HG03442 (cell line): ENCODE measurements around the gene SCAND1.
"Not testable (repeated sequence)": the region's sequence is repeated elsewhere in the genome, so short reads cannot be mapped to it uniquely, and the experiment has no call there.

ENCODE experiments used
- ATAC-seq: cut with Tn5 transposase; IDR thresholded peaks from one replicate; pipeline ENCODE4 v1.9.1; 2021; ENCODE audit warnings: mild to moderate bottlenecking, moderate library complexity; ENCODE audit not compliant: unreplicated experiment

SCAND1 gene

DNA sequence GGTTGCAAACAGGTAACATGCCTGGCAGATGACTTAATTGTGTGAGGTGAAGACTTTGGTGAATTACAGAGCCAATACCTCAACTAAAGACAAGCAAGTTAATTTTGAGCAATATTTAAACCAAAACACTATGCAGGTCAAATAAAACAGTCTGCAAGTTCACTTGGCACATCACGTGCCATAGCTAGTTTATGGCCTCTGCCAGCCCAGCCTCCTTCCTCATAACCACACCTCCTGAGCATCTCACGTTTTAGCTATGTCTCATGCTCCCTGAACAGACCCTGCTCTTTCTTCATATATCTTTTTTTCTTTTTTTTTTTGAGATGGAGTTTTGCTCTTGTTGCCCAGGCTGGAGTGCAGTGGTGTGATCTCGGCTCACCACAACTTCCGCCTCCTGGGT, 9.6 kb upstream of the SCAND1 start:
- no peak for ATAC-seq

DNA sequence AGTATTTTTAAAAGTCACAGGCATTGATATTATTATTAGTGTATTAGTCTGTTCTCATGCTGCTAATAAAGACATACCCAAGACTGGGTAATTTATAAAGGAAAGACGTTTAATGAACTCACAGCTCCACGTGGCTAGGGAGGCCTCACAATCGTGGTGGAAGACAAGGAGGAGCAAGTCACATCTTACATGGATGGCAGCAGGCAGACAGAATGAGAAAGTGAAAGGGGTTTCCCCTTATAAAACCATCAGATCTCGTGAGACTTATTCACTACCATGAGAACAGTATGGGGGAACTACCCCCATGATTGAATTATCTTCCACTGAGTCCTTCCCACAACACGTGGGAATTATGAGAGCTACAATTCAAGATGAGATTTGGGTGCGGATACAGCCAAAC, 5.0 kb upstream of the SCAND1 start:
- not testable (repeated sequence) for ATAC-seq

DNA sequence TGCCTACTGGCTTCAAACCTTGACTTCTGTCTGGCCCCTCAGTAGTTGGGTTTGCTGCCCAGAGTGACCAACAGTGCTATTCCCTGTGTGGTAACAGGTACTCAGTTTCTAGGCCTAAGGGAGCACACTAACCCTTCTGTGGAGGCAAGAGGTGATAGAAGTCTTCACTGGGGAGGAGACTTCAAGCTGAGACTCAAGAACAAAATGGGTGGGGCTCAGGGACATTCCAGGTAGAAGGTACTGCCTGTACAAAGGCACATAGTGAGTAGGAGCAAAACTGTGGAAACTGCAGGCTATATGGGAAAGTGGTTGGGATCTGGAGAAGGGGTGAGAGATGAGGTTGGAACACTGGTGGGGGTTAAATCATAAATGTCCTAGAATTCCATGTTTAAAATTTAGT, 2.3 kb upstream of the SCAND1 start:
- ATAC-seq: no peak

DNA sequence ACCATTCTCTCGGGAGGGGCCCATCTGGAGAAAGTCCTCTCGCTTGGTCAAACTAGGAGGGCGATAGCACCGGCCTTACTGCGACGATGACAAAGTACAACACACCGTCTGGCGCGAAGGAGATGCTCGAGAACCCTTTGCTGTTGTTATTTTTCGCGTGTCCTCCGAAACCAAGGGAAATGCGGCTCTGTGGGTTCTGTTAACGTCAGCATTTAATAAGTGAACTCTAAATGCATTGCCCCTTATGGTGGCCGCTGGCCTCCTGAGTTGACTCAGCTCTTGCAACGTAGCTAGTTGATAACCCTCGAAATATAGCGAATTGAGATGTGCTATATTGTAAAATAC, 577 bp upstream of the SCAND1 start:
- ATAC-seq: no peak

DNA sequence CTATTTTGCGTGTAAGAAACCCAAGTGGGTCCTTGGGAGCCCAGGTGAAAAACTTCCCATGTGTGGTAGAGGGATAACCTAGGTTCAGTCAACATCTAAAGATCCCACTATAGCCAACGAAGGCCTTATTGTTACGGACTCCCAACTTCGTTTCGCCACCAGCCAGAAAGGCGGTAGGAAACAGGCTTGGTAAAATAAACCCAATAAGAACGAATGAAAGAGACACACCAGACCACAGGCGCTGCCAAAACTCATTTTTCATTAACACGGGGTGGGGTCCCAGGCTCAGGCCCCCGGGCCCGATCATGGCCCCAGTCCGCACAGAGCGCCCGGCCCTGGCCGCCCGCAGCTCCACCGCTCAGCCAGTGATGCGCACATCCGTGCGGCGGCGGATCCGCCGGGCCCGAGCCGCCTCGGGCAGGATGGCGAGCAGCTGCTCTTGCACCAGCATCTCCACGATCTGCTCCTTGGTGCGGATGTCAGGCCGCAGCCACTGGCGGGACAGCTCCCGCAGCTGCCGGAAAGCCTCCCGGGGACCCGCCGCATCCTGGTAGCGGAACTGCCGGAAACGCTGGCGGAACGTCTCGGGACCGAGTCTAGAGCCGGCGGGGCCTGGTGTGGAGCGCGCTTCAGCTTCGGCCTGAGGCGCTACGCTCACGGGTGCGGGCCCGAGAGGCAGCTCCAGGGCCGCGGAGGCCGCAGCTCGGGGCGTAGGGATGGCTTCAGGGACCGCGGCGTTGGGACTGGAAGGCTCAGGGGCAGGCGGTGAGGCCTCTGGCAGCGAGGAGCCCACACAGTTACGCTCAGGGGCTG, 709 bp downstream of the SCAND1 start:
- ATAC-seq: peak; percentile 15

DNA sequence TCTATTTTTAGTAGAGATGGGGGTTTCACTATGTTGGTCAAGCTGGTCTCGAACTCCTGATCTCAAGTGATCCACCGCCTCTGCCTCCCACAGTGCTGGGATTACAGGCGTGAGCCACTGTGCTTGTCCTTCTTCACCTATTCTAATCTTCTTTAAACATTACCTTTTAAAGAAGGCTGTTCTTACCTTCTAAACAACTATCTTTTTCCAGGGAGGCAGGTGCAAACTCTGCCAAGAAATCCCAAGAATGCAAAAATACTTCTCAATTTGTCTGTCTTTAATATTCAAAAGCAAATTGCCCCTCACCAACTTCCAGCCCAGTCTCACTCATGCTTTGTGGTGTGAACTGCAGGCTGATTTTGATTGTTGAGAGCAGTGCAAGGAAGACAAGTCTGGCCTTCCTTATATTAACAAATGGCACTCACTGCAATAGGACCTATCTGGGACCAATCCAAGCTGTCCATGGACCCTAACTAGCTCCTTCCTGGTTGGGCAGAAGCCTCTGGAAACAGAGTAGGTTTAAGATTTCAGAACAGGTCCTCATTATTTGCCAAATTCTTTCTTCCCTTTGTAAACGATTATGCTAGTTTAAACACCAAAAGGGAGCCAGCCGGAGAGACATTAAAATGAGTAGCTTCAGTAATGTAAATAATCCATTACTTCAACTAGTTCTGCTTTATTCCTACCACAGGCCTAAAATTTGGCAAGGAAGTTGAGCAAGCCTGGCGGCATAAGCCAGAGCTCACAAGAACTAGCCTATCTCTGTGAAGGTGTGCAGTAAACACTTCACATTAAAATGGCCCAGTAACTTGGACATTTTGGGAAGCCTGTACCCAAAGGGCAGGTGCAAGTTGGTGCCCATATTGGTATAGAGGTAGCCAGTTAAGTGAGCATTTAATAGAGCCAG, 1.6 kb downstream of the SCAND1 start:
- no peak for ATAC-seq

DNA sequence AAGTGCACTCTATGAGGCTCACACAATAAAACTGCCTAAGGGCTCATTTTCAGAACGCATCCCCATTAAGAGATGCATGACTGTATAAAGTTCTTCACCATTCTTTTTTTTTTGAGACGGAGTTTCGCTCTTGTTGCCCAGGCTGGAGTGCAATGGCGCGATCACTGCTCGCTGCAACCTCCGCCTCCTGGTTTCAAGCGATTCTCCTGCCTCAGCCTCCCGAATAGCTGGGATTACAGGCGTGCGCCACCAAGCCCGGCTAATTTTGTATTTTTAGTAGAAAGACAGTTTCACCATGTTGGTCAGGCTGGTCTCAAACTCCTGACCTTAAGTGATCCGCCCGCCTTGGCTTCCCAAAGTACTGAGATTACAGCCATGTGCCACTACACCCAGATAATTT, 2.2 kb downstream of the SCAND1 start:
- ATAC-seq: not testable (repeated sequence)

DNA sequence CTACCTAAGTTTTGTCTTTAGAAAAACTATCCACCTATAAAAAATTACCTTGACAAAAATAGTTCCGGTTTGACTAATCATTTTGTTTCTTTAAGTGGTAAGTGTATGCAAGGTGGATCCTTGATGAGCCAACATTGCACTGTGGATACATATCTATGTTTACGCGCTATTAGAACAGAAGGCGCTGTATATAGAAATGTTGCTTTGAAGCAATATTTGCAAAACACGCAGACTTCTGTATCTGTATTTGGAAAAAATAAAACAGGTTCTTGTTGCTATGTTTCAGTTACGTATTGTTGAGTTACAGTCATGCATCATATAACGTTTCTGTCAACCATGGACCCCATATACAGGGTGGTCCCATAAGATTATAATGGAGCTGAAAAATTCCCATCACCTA, 4.2 kb downstream of the SCAND1 start:
- ATAC-seq: no peak

DNA sequence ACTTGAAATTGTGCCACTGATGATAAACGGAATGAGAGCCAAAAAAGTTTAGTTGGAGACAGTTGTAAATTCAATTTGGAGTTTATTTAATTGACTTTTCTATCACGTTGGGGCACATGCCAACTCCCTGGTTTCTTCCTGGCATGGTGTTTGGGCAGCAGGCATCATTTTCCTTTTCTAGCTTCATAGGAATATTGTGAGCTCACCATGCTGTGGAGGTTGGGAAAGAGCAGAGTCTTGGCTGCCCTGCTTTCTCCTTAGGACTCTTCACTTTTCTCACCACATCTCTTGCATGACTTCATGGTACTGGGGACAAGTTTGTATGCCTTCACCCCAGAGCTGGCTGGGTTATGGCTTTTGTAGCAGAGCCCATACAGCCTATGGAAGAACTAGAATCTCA, 6.4 kb downstream of the SCAND1 start:
- no peak for ATAC-seq

DNA sequence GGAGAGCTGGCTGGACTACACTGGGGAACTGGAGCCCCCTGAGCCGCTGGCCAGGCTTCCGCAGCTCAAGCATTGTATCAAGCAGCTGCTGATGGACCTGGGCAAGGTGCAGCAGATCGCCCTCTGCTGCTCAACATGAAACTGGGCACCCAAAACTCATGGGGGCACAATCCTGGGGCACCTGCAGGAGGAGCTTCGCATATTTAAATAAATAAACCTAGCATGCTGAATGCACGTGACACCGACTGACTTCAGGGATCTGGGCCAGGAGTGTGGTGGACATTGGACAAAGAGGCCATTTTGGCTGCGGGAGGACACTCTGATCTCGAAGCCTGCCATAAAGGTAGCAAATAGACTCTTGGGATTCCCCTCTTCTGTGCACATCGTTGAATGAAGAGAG, 6.8 kb downstream of the SCAND1 start:
- ATAC-seq: no peak

DNA sequence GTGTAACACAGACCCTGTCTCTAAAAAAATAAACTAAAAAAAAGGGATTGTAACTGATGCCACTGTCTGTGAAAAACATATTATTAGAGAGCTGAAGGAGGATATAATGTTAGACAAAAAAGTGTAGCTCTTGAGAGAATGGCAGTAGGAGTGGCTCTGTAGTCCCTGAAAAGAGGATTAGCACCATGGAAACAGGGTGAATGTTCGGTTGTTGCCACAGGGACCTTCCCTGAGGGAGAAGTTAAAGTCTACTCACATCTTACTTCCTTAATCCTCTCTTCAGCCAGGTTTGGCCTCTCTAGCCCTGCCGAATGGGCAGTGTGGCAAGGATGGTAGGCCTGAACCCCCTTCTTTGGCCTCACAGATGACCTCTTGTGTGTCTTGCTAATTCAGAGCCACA, 12.1 kb downstream of the SCAND1 start:
- ATAC-seq: no peak

DNA sequence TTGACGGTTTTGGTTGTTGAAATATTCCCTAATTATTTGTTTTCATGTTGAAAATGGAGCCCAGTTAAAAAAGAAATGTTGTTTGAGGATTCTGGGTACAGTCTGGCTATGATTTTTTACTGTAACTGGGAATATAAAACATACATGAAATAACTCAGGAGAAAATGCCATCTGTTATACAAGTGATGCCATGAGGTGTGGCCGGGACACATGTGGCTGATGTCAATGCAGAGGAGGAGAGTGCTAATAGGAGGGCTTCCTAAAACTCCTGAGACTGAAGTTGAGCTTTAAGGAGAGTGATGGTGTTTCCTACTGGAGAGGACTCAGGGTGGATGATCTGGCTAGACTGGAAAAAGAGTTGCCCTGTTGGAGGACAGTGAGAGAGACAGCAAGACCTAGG, 12.7 kb downstream of the SCAND1 start:
- no peak for ATAC-seq

DNA sequence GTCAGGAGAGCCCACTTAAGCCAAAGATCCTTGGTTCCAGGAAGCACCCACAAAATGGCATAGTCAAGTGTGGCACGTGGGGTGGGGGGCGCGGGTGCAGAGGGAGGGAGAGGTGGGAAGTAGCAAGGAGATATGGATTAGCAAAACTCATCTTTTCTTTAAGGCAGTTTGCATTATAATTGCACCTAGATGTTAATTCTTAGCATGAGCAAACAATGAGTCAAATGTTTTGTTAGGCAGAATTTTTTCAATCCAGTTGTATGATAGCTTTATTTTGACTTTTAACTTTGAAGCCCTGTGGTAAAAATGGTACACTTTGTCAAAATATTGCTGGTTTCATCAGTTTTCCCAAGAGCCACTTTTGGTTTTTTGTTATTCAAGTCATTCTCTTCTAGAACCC, 15.0 kb downstream of the SCAND1 start:
- no peak for ATAC-seq

DNA sequence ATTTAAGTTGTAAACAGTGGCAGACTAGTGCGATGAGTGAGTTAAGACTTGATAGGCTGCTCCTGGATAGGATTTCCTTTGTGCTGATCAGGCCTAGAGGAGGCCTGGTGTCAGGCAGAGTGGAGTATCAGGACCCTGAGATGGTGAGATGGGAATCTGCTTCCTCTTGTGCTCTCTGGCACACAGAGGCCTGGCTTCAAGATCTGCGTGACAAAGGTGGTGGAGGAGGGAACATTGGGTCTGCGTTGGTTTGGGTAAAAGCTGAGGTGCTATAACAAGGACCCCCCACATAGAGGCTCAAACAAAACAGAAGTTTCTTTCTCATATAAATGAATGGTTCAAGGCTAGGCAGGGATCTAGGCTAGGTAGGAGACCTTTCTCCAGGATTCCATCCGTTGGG, 20.3 kb downstream of the SCAND1 start:
- no peak for ATAC-seq

DNA sequence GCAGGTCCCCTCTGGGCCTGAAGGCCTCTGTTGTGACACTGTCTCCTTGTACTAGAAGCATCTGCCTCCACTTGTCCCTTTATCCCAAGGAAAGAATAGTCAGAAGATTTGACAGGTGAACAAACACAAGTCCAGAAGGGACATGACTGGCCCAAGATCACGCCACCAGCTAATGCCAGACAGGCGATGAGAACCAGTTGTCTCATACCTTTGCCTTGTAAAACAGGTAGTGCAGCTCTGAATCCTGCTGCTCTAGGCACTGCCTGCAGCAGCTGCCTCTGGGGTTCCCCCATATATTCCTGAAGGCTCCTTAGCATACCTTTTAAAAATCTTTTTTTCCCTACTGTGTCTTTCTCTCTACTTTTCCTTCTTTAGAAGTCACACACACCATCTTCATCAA, 25.0 kb downstream of the SCAND1 start:
- ATAC-seq: no peak

DNA sequence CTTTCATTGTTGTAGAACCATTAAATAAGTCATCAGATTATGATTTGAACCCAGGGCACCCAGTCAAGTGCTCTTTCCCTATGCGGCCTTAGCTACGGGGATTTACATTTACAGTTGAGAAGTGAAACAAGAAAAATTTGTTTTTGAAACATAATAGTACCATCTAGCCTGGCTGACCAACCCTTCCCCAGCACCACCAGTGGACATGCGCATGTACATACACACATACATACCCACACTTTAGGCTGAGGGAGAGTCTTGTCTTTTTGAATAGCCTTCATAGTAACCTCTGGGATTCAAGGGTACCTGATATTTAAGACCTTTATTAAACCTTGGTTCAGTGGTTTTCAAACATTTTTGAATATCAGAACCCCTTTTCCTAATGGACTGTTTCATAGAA, 33.8 kb downstream of the SCAND1 start:
- no peak for ATAC-seq

DNA sequence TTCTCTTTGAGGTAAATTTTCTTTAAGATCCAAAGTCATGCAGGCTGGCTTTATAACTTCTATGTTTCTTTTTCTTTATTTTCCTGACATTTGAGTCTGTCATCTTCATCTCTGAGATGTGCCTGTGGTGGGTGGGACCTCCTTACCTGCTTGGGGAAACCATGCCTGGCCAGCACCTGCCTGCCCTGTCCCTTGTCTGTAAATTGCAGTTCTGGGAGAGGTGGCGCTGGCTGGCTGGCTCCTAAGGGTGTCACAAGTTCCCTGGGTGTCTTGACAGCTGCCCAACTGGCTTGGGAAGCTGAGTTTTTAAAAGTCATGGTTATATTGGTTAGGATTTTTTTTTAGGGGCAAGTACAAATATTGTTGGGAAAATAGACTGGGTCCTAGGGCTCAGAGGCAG, 36.3 kb downstream of the SCAND1 start:
- no peak for ATAC-seq

DNA sequence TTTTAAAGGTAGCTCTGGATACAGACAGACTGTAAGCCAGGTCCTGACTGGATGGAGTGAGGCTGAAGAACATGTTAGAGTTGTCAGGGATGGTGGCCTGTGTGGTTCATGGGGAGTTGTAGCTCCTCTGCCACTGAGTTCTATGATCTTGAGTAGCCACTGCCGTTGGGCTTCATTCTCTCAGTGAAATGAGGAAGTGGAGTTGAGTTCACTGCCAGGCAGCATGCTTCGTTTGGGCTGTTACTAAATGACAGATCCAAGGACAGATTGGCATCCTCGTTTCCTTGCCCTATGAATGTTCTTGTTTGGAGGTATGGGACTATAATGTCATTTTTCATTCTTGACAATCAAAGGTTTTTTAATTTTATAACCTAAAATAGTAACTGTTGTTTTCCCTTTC, 37.2 kb downstream of the SCAND1 start:
- no peak for ATAC-seq

DNA sequence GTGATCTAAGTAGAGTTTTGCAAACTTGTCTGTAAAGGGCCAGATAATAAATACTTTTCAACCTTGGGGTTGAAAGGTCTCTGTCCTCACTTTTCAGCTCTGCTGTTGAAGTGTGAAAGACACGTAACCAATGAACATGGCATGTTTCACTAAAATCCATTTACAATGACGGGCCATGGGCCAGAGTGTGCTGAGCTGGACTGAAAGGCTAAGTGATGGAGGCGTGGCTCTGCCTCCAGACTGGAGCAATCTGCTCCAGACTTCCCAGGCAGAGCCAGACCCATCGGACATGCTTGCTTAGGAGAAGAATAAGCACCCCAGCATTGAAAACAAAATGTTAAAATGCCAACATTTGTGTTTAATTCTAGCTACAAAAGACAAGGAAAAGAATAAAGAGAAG, 41.4 kb downstream of the SCAND1 start:
- ATAC-seq: no peak

DNA sequence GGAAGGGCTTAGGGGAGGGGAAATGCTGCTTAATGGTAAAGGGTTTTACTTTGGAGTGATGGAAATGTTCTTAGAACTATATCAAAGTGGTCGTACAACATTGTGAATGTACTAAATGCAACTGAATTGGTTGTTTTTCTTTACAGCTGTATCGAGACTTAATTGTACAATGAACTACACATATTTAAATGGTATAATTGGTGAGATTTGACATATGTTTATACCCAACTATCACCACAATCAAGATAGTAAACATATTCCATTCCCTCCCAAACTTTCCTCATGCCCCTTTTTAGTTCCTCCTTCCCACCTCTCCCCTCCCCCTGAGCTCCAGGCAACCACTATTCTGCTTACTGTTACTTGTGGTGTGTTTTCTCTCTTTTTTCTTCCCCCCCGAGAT, 44.0 kb downstream of the SCAND1 start:
- ATAC-seq: no peak

DNA sequence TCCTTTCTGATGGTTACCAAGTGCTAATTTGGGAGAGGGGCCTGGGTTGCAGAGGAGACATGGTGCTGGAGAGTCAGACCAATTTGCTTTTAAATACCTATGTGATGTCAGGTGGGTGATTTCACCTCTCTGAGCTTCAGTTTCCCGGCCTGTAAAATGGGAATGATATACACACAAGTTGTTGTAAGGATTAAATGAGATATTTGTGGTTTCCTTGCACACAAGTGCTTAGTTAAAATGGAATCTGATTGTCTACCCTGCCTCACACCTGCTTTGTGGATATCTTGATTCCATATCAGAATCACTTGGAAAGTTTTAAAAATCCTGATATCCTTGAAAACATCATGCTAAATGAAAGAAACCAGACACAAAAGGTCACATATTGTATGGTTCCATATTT, 44.5 kb downstream of the SCAND1 start:
- no peak for ATAC-seq

DNA sequence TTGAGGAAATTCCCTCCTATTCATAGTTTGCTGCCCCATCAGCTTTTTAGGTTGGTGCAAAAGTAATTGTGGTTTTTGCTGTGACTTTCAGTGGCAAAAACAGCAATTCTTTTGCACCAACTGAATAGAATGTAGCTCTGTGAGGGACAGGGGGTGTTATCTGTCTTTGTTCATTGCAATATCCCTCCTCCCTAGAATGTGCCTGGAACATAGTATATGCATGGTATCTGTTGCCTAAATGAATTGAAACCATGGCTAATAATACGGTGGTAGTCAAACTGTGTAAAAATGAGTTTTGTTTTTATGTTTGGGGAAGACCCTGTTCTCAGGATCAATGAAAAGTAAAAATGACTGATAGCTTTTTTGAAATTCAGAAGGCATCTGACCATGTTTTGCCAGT, 45.1 kb downstream of the SCAND1 start:
- ATAC-seq: no peak
